ENCODE results near the gene CDK6.

CDK6 gene

DNA sequence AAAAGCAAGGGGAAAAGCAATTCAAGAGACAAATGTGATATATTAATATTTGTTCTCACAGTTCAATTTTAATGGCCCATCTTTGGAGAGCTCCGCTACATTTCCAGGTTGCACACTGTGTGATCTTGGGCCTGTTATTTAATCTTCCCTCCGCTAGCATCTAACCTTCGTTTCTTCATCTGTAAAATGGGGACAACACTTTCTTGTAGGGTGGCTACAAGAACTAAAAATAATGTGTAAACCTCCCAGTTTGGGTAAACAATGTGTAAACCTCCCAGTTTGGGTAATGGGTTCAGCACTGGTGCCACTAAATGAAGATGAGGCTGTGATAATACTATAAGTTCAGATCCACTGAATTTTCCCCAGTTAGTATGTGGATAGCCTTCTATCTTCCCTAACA lies 99.5 kb downstream of the CDK6 start:
- DNase-seq (ENCODE audit: low read depth): no peak

DNA sequence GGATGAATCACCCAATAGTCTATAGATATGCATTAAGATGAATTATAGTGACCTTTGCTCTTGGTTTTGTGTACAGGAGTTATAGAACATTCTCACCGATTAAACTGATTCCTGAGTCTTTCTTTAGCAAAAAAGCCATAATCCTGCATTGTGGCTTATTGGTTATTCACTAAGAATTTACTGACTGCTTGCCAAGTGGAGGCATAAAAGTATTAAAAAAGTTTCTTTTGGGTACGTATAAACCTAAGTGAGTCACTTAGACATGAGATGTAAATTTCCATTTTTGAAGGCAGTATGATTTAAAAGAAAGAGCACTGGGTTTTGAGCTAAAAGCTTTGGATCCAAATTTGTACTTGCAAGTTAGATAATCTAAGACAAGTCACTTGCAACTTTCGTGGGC lies 100.7 kb downstream of the CDK6 start:
- no peak for DNase-seq (ENCODE audit: low read depth)

DNA sequence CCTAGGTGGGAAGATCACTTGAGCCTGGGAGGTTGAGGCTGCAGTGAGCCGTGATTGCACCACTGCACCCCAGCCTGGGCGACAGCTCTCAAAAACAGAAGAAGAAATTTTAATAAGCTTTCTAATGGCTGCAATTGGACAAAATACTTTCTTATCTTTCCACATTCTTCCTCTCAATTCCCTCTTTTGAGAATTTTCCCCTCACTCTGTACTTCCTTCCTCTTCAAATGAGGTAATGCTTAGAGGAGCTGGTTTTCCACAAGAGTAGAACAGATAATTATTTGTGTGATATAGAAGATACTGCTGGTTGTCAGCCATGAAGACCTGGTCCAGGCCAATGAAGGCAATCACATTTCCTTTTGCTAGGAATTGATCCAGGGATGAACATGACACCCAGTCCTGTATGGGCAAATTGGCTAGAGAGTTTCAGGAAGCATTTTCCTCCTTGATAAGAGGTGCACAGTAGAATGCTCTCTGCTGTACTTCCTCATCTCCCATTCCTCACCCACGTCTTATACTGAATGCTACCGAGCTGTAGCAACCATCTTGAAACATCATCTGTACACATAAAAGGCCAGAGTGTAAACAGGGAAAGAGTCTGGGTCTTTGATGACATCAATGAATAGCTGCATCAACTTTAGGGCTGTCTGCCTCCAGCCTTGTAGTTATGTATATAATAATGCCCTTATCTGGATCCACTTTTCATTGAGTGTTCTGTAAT lies 103.9 kb downstream of the CDK6 start:
- DNase-seq (ENCODE audit: low read depth): no peak

DNA sequence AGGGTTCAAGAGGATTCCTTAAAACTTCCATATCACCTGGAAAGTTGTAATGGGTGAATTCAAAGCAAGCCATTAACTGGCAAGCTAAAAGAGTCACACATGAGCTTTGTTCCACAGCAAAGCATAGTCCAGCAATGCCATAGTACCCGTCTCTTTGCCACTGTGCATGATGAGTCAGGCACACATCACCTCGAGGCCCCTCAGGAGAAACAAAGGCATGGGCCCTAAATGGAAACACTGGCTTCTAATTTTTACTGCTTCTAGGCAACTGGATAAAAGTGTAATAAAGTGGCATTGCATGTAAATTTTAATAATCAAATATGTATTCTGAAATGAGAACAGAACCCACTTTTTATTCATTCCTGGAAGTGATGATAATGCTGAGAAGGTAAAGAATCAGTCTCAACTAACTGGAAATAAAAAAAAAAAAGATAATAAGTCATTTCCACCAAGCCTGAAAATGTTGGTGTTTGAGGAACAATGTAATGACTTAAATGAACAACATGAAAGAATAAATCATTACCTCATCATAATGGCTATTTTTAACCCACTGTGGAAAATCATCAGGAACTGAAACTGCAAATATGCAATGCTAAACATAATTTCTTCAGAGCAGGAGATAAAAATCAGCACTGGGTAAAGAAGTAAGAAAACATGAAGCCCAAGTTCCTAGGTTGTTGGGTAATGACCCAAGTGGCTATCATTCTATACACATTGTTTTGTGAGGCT lies 104.9 kb downstream of the CDK6 start:
- DNase-seq (ENCODE audit: low read depth): no peak

DNA sequence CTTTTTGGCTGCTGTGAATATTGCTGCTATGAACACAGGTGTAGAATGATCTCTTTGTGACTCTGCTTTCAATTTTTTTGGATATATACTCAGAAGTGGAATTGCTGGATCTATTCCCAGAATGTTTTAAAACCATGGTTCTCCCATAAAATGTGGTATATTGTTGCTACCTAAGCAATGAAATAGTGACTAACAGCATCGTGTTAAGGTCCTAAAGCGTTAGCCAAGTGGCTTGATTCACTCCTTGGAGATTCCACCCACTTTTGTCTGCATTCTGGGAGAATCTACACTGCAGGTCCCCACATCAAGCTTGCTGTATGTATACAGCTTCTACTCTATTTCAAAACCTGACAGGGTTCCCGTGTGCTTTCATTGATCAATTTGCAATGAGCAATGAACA lies 105.6 kb downstream of the CDK6 start:
- DNase-seq (ENCODE audit: low read depth): no peak

DNA sequence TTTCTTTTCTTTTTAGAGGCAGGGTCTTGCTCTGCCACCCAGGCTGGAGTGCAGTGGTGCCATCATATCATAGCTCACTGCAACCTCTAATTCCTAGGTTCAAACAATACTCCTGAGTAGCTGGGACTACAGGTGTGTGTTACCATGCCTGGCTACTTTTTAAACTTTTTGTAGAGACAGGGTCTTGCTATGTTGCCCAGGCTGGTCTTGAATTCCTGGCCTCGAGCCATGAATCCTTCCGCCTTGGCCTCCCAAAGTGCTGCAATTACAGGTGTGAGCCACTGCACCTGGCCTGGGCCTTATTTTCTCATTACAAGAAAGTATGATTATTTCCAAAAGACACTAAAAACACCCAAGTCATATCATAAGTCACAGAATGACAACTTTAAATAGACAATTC lies 106.6 kb downstream of the CDK6 start:
- DNase-seq (ENCODE audit: low read depth): no peak

DNA sequence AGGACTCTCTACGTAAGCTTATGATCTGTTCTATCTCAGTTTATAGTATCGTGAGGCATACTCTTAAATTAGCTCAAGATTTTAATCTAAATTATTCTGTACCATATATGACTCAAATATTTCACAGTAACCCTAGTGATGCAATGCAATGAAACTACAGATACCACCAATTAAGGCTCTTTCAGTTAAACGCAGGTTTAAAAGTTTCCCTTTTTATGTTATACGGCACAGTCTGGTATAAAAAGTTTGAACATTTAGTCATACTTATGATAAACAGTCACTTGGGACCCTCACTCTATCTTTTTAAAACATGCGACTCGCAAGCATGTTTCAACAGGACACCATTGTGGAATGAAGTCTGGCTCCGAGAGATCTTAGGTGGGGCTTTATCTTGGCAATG lies 107.2 kb downstream of the CDK6 start:
- DNase-seq (ENCODE audit: low read depth): no peak

DNA sequence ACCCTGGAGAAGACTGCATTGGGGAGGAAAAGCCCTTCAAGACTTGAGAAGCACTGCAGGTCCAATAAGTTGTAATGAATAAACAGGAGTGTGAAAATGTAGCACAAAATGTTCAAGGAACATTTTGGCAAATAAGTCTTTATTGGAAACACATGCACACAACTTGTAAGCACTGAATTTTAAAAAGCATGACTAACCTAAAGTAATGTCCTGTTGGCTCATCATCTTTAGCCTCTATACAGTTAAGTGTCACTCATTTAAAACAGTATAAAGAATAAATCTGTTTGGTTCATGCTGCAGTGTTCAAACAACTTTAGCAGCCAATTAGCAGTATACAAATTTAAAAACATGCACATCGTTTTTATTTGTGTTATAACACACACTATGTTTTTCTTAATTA lies 108.6 kb downstream of the CDK6 start:
- no peak for DNase-seq (ENCODE audit: low read depth)

DNA sequence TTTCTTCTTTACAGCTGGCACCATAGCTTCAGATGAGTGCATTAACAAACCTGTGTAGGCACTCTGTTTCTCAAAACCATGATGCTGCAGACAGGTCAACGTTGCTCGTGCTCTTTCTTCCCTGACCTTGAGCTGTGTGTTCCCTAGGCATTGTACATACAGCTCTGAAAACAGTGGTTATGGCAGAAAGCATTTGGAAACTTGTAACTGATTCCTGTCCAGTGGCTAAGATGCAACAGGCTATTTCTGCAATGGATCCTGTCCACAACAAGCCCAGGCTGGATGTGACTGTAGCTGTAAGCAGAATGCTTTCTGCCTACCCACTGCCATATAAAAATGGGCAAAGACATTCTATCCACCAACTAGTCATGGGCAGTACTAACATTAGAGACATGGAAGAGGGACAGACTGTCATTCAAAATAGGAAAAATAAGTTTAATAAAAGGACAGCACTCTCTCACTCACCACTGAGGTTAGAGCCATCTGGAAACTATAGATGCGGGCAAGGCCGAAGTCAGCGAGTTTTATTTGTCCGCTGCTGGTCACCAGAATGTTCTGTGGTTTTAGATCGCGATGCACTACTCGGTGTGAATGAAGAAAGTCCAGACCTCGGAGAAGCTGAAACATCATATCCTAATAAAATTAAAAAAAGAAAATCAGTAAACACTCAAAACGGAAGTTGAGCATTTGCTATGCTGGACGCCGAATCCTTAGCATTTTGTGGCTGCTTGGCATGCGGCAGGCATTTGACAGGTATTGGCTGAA lies 111.0 kb downstream of the CDK6 start:
- DNase-seq (ENCODE audit: low read depth): no peak

DNA sequence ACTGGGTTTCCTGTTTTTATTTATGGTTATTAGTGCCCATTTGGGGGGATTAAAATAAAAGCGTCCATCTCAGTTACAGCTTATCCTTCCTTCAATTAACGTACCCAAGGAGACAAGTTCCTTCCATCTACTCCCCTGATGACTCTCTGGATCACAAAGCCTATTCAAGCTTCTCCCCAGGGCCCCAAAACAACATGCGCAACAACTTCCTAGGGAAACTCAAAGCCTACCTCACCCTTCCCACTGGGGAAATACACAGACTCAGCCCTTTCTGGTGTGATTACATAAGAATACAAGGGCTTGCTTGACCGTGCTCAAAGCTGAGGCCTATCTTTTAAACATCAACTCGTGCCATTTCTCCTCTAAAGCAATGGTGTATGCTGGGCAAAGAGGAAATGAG lies 112.4 kb downstream of the CDK6 start:
- DNase-seq (ENCODE audit: low read depth): no peak

DNA sequence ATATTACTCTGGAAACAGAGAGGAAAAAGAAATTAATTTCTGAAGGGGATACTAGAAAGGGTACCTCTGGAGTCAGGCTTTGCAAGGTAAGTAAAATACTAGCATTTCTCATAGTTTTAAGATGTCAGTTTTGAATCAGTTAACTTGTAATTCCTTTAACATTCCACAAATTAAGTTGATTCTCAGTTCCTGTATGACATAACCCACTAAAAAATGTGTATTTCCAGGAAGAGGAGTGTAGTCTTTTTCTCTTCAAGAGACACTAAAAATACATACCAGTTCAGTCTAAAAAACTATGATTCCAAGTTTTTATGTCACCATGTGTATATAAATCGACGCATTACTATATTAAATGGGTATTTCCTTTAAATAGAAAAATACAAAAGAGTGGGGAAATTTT lies 113.2 kb downstream of the CDK6 start:
- no peak for DNase-seq (ENCODE audit: low read depth)

DNA sequence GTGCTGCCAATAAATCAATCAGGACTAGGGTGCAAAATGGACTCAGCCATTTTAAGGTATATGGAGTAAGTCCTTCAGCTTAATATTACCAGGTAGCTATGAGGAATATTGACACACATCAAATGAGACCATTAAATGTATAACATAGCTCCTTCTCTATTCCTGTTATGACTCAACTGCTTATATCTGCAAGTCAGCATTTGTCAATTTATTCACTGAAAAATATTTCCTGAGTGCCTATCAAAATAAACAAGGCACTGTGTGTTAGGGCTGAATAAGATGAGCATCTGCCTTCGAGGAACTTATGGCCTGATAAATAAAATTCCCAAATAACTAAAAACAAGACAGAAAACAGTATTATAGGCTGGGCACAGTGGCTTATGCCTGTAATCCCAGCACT lies 113.8 kb downstream of the CDK6 start:
- DNase-seq (ENCODE audit: low read depth): no peak

DNA sequence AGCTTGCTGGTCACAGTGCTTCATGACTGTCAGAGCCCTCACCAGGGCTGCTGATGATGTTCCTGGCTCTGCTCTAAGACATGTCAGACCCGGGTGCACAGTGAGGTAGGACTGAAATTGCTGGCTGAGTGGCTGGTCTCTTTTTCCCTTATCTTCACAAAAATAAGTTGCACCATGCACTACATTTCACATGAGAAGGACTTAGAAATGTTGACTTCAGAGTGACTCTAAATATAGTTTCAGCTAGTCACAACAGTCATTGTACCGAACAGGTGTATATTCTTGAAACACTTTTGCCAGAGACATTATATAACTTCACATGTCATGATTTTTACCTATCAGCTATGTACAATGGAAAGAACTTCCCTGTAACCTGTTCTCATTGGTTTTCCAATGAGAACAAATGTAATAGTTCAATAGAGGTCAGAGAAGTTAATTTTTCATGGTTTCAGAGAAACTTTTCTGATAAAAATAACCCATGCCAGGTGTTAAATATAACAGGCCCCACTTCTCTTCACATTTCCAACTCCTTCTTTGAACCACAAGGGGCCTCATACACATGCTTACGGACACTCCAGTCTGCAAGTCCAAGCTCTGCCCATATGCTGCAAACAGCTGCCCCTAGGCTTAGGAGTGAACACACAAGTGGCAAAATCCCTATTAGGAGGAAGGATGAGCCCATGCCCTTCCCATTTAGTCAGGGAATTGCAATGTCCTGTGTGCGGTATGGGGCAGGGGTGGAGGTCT lies 115.6 kb downstream of the CDK6 start:
- no peak for DNase-seq (ENCODE audit: low read depth)

DNA sequence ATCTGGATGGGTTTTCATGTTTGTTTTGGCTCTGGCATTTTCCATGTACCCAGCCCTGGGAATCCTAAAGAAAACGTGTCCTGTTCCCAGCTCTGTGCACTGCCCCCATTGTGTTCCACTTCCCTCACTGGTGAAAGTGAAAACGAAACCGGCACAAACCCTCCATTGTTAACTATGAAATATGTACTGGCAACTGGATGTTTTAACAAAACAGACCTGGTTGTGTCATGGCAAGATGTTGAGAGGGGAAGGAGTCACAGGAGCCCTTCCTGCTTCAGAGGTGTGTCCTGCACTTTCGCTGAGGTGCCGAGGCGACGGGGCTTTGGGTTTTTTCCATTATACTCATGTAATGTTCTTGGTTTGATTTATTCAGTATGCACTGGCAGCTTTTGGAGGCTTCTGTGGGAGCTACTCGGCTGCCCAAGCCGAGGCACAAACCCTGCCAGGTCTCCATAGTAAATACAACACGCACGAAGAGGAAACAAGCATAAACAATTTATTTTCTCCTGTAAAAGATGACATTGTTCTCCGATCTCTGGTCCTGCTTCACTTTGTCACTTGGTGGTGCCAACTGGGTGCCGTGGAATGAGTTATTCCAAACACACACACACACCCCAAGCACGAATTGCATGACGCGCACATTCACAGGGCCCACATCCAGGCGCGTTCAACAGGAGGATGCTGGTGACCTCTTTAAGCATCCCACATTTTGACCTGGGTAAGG lies 118.2 kb downstream of the CDK6 start:
- no peak for DNase-seq (ENCODE audit: low read depth)

DNA sequence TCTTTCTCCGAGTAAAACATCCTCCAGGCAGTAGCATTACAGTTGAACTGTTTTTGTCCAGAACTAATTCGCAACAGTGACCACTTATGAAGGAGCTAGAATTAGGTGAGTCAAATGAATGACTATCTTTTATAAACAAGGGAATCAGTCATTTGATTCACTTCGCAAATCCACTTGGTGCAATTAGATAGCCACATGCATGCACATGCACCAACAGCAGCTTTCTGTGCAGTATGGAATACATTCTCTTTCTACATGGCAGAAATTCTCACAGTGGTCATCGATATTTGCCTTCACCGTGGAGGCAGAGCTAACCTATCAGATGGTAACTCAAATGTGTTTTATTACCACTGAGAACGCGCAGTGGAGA lies 118.8 kb downstream of the CDK6 start:
- no peak for DNase-seq (ENCODE audit: low read depth)

DNA sequence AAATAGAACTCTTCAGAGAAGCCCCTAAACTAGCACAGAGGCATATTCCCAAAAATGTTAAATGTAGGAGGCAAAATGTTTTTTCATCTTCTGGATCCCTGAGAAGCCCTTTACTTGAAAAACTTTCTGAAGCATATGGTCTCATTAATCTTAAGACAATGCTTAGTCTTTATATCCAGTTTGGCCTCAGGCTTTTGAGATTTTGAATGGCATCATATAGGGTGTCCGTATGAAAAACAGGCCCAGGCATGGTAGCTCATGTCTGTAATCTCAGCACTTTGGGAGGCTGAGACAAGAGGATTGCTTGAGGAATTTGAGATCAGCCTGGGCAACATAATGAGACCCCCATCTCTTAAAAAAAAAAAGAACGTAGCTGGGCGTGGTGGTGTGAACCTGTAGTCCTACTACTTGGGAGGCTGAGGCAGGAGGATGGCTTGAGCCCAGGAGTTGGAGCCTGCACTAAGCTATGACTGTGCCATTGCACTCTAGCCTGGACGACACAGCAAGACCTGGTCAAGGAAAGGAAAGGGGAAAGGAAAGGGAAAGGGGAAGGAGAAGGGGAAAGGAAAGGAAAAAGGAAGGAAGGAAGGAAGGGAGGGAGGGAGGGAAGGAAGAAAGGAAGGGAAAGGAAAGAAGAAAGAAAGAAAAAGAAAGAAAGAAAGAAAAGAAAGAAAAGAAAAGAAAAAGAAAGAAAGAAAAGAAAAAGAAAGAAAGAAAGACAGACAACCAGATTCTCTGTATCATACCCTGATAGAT lies 119.4 kb downstream of the CDK6 start:
- no peak for DNase-seq (ENCODE audit: low read depth)

DNA sequence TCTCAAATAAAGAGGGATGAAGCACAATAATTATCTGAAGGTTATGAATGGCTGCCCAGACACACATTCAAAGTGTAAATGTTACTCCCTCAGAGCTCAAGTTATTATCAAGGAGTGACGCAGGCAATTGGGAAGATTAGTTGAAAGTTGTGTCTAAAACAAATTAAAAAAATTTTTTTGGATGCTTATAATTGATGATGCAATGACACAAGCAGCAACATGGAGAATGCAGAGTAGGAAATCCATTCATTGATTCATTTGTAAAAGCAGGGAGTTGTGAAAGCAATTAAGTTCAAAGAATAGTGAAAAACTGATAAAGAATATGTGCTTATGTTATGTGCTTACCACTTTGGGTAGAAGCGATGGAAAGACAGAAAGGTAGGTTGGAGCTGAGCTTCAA lies 120.4 kb downstream of the CDK6 start:
- no peak for DNase-seq (ENCODE audit: low read depth)

DNA sequence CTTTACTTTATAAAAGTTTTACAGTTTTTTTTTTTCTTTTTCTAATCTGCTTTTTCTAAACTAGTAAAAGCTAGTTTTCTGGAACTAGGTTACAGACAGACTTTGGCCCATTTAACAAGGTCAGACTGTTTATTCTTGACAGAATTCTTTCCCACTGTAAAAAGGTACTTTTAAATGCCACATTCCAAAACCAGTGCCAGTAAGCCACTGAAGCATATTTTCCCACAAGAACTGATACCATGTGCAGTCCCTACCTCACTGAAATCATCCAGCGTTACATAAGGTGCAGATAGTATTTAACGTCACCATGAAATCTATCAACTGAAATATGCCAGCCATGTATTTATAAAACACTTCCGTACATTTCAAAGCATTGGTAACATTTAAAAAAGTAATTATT lies 121.6 kb downstream of the CDK6 start:
- no peak for DNase-seq (ENCODE audit: low read depth)

DNA sequence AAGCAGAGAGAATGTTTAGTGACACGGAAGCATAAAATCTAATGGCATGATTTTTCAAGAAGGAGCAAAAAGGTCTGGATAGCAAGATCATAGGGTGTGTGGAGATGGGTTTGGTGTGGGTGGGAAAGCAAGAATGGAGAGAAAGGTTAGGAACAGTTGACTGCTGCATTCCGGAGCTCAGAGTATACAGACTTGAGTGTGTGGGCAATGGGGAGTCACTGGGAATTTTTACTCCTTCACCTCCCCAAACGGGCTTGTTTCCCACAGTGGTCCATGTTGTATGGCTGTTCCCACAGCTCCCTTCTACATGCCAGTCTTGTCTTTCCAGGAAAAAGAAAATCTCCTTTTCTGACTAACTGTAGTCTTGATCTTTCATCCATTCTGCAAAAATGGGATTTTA lies 122.1 kb downstream of the CDK6 start:
- no peak for DNase-seq (ENCODE audit: low read depth)

DNA sequence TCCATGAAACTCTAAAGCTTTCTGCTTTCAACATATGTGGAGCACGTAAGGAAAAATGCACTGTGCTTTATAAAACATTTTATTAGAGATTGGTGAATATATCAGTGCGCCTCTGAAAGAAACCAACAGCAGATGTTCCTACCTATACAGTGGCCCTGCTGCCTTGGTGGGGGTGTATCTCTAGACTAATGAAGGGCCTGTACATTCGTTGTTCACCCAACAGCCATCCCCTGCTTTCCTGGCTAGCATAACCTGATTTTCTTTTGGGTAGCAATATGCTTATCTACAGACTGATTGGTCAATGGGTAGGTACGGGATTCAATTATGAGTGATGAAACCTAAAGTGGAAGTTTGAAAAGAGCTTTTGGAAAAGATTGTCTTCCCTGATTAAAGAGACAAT lies 126.5 kb downstream of the CDK6 start:
- no peak for DNase-seq (ENCODE audit: low read depth)

DNA sequence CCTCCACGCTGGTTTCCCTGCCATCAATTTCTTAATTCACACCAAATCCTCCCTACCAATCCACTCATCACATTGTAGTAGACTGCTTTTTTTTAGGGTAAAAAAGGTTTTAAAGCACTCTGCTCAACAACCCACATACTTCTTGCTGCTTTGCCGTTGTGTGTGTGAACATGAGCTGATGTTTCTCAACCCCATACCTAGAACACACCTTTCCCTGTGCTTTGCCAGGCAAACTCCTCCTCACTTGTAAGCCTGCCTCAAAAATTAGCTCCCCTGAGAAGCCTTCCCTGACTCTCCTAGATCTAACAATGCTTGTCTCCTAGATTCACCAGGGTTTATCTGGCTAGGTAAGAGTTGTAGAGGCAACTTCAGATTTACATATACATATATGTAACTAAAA lies 127.2 kb downstream of the CDK6 start:
- DNase-seq (ENCODE audit: low read depth): no peak
